Inferior parietal cortex (tissue), 1 donor: ENCODE measurements around the gene SCAP.

Experiments
- DNase-seq: peaks from one replicate; pipeline ENCODE4 v3.0.0-alpha.2; 2016; ENCODE audit errors: extremely low spot score

The SCAP gene

DNA sequence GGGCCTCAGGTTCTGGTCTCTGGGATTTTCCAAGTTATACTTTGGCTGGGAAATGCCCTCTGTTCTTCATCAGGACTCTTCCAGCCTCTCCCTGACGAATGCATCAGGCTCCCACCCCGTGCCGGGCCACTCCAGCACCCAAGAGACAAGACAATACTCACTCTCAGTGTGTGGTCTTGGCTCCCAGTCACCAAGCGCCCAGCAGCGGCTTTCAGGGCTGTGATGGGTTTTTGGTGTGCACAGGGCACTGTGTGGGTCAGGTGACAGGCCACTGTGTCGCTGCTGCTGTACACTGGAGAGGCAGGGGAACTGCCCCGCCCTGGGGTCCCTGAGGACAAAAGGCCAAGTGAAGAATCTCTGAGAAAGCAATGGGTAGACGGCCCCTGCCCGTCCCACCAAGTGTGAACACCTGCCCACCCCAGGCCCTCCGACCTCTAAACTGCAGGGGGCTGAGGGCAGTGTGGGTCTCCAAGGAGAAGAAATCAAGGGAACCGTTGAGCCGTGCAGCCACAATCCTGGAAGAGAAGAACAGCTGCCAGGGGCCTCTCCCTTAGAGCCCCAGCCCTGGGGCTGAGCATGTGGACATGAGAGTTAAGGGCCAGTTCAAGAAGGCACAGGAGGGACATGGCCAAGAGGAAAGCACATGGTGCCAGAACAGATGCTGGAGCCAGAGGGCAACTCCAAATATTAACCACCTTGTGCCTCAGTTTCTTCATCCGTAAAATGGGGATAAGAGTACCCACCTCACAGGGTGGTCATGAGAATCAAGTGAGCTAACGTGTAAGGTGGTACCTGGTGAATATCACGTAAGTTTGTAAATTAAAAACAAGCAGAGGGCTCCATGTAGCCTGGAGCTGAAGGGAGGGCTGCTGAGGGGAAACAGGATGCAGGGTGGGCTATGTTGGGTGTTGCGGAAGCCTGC lies 60.8 kb downstream of the SCAP start:
- no peak for DNase-seq

DNA sequence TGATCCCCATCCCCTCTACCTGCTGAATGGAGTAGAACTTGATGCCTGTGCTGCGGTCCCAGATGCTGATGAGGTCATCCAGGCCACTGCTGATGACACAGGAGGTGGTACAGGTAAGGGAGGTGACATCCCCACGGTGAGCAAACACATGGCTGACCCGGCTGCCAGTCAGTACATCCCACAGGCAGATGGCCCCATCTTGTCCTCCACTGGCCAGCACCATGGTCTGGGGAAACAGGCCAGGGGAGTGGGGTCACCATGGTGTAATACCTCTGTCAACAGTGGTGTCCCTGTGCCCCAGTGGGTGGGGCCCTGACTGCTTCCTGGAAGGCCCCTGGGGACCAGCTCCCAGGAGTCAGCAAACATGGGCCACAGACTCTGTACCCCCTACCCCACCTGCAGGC lies 61.6 kb downstream of the SCAP start:
- DNase-seq: no peak

DNA sequence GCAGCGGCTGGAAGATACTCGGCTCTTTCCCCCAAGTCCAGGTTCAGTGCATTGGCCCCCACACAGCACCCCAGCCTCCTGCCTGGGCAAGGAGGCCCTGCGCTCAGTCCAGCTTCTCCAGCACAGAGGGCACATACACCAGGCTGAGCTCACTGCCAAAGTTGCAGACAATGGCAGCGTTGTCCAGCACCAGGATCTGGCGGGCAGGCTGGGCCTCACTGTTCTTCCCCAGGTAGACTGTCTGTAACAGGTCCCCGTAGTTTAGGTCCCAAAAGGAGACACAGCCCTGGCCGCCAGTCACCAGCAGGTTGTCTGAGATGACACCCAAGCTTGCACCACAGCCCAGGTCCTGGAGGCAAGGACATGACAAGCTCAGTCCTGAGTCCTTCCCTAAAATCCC lies 62.0 kb downstream of the SCAP start:
- DNase-seq: no peak

DNA sequence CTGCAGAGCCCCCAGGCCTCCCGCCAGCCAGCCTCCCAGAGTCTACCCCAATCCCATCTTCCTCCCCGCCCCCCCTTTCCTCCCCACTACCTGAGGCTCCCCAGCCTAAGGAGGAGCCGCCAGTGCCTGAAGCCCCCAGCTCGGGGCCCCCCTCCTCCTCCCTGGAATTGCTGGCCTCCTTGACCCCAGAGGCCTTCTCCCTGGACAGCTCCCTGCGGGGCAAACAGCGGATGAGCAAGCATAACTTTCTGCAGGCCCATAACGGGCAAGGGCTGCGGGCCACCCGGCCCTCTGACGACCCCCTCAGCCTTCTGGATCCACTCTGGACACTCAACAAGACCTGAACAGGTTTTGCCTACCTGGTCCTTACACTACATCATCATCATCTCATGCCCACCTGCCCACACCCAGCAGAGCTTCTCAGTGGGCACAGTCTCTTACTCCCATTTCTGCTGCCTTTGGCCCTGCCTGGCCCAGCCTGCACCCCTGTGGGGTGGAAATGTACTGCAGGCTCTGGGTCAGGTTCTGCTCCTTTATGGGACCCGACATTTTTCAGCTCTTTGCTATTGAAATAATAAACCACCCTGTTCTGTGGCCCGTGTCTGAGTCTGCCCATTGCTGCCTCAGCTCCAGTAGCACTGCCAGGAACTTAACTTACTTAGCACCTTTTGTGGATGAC lies 62.8 kb downstream of the SCAP start:
- no peak for DNase-seq

DNA sequence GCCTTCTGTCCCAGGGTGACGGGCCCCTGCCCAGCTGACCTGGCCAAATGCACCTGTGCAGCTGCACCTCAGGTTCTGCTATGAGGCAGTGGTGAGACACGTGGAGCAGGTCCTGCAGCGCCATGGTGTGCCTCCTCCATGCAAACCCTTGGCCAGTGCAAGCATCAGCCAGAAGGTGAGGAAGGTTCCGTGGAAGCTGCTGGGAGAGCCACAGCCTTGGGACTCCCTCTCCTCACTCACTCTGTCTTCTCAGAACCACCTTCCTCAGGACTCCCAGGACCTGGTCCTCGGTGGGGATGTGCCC lies 63.3 kb downstream of the SCAP start:
- DNase-seq: no peak

DNA sequence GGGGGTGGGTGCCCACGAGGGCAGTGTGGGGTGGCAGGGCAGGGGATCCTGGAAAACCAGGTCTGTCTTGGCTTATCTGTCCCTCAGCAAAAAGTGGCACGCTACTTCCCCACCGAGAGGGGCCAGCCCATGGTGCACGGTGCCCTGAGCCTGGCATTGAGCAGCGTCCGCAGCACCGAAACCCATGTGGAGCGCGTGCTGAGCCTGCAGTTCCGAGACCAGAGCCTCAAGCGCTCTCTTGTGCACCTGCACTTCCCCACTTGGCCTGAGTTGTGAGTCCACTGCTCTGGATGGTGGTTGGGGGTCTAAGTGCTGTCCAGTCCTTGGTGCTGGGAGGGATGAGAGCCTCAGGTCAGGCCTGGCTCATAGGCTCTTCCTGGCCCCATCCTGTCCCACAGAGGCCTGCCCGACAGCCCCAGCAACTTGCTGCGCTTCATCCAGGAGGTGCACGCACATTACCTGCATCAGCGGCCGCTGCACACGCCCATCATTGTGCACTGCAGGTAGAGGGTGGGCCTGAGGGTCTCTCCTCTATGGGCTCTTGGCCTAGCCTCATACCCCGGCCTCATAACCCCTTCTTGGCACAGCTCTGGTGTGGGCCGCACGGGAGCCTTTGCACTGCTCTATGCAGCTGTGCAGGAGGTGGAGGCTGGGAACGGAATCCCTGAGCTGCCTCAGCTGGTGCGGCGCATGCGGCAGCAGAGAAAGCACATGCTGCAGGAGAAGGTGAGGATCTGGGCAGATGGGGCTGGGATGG lies 63.9 kb downstream of the SCAP start:
- DNase-seq: no peak

DNA sequence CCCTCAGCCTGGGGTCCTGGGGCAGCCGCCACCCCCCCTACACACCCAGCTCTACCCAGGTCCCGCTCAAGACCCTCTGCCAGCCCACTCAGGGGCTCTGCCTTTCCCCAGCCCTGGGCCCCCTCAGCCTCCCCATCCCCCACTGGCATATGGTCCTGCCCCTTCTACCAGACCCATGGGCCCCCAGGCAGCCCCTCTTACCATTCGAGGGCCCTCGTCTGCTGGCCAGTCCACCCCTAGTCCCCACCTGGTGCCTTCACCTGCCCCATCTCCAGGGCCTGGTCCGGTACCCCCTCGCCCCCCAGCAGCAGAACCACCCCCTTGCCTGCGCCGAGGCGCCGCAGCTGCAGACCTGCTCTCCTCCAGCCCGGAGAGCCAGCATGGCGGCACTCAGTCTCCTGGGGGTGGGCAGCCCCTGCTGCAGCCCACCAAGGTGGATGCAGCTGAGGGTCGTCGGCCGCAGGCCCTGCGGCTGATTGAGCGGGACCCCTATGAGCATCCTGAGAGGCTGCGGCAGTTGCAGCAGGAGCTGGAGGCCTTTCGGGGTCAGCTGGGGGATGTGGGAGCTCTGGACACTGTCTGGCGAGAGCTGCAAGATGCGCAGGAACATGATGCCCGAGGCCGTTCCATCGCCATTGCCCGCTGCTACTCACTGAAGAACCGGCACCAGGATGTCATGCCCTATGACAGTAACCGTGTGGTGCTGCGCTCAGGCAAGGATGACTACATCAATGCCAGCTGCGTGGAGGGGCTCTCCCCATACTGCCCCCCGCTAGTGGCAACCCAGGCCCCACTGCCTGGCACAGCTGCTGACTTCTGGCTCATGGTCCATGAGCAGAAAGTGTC lies 64.7 kb downstream of the SCAP start:
- DNase-seq: no peak

DNA sequence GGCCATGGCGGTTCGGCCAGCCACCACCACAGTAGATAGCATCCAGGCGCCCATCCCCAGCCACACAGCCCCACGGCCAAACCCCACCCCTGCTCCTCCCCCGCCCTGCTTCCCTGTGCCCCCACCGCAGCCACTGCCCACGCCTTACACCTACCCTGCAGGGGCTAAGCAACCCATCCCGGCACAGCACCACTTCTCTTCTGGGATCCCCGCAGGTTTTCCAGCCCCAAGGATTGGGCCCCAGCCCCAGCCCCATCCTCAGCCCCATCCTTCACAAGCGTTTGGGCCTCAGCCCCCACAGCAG lies 65.4 kb downstream of the SCAP start:
- DNase-seq: no peak

DNA sequence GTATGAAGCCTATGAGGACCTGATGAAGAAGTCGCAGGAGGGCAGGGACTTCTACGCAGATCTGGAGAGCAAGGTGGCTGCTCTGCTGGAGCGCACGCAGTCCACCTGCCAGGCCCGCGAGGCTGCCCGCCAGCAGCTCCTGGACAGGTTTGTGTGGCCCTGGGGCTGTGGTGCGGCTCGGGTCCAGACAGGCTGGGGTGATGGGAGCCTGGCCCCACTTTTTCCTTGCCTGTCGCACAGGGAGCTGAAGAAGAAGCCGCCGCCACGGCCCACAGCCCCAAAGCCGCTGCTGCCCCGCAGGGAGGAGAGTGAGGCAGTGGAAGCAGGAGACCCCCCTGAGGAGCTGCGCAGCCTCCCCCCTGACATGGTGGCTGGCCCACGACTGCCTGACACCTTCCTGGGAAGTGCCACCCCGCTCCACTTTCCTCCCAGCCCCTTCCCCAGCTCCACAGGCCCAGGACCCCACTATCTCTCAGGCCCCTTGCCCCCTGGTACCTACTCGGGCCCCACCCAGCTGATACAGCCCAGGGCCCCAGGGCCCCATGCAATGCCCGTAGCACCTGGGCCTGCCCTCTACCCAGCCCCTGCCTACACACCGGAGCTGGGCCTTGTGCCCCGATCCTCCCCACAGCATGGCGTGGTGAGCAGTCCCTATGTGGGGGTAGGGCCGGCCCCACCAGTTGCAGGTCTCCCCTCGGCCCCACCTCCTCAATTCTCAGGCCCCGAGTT lies 65.9 kb downstream of the SCAP start:
- DNase-seq: no peak

DNA sequence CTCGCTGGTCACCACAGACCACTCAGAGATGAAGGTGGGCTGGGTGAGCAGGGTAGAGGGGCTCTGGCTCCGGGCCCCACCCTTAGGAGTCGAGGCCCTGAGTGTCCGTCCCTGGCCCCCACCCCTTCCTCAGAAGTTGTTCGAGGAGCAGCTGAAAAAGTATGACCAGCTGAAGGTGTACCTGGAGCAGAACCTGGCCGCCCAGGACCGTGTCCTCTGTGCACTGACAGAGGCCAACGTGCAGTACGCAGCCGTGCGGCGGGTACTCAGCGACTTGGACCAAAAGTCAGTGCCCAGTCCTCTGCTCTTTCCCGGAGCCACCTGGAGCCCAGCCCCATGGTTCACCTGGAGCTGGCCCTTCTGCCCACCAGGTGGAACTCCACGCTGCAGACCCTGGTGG lies 66.5 kb downstream of the SCAP start:
- DNase-seq: no peak

DNA sequence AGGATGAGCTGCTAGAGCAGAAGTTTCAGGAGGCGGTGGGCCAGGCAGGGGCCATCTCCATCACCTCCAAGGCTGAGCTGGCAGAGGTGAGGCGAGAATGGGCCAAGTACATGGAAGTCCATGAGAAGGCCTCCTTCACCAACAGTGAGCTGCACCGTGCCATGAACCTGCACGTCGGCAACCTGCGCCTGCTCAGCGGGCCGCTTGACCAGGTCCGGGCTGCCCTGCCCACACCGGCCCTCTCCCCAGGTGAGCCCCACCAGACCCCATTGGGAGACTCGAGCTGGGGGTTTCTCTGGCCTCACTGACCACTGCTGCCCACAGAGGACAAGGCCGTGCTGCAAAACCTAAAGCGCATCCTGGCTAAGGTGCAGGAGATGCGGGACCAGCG lies 66.9 kb downstream of the SCAP start:
- DNase-seq: no peak

DNA sequence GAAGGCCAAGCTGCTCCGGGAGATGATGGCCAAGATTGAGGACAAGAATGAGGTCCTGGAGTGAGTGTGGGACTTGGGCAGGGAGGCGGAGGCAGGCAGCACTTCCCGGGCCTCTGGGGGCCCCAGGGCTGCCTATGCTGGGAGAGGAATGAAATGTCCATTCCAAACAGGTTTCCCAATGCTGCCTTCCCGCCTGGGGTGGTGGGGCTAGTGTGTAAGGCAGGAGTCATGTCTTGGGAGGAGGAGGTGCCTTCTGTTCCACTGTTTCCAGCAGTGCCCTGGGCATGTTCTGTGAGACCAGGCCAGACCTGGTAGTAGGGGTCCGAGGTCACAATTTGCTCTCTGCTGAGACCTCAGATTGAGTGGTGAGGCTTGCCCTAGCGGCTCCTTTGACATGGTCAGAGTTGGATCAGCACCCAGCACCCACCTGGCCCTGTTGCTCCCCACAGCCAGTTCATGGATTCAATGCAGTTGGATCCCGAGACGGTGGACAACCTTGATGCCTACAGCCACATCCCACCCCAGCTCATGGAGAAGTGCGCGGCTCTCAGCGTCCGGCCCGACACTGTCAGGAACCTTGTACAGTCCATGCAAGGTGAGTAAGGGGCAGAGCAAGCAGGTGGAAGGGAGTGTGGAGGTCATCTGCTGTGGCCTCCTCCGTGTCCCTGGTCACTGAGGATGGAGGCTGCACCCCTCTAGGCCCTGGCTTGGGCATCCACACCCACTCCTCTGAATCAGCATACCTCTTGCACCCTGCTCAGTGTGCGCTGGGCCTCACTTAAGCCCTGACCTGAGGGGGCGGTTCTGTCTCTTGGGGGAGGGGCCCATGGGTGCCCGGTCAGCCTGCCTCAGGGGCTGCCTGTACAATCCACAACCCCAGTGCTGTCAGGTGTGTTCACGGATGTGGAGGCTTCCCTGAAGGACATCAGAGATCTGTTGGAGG lies 67.6 kb downstream of the SCAP start:
- no peak for DNase-seq

DNA sequence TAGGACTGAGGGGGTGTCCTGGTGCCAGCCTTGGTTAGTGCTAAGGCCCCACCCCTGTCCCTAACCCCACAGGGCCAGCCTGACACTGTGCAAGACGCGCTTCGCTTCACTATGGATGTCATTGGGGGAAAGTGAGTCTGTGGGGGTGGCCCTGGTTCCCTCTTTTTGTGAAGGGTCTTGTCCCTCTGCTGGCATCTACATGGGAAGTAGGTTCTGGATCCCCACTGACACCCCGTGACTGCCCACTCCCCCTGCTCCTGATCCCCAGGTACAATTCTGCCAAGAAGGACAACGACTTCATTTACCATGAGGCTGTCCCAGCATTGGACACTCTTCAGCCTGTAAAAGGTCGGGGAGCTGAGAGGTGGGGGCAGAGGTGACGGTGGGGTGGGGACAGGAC lies 68.5 kb downstream of the SCAP start:
- no peak for DNase-seq

DNA sequence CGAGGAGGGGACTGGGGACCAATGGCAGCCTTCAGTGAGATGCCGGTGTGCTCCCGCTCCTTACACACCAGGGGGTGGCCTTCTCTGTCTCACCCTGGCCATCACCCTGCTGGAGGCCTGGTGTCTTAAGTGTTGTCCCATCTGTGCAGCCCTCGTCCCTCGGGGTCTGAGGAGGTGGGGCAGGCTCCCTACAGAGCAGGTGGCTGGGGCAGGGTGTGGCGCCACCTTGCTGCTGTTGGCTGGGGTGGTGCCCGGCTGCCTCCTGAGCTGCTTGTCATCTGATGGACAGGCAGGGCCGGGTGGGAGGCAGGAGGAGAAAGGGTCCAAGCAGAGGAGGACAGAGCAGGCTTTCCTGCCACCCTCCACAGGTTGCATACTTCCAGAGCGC lies 69.0 kb downstream of the SCAP start:
- no peak for DNase-seq

DNA sequence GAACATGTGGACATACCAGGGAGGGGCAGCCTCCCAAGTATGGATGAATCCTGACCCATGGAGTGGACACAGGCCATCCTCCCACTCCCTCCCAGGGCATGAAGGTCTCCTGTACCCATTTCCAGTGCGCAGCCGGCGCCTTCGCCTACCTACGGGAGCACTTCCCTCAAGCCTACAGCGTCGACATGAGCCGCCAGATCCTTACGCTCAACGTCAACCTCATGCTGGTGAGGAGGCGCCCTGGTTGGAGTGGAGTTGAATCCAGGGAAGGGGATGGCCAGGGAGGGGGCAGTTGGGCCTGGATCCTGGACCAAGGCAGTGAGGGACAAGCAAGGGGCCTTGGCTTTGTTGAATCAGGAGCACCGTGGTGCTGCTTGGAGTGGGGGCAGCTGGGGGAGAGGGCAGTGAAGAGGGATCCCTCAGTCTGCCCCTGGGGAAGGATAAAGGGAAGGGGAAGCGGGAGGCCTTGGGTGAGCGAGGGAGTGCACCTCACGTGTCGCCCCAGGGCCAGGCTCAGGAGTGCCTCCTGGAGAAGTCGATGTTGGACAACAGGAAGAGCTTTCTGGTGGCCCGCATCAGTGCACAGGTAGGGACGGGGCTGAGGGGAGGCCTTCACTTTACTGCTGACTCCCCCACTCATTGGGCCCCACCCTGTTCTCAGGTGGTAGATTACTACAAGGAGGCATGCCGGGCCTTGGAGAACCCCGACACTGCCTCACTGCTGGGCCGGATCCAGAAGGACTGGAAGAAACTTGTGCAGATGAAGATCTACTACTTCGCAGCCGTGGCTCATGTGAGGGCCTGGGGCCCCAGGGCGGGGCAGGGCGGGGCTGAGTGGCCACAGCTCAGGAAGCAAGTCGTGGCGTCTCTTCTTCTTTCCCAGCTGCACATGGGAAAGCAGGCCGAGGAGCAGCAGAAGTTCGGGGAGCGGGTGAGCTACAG lies 69.7 kb downstream of the SCAP start:
- DNase-seq: no peak

DNA sequence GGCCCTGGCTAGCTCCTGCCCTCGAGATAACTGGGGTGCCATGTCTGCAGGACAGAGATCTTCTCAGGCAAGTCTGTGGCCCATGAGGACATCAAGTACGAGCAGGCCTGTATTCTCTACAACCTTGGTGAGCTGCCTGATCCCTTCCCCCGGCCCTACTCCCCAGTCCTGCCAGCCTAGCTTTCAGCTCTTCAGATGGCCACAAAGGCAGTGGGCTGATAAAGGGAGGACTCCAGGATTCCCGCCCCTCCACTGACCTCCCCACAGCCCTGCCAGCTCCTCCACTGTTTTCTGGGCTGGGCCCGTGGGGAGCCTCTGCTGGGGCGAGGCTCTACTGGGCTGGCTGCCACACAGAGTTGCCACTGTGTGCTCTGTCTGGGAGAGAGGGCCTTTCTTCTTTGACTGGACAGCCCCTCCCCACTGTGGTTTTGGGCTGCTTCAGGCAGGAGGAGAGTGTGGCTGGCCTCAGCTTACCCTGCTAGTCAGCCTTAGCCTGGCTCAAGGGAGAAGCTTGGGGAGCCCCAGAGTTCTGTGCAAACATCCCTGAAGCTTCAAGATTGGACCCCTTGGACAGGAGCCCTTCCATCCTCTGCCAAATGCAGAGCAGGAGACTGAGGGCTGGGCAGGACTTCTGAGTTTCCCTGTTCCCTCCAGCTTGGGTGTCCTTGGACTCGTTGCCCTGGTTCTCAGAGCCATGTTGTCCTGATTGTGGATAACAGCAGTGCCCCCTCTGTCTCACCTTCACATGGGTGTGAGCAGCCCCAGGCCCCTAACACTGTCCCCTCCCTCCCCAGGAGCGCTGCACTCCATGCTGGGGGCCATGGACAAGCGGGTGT lies 70.6 kb downstream of the SCAP start:
- DNase-seq: peak; percentile 63

DNA sequence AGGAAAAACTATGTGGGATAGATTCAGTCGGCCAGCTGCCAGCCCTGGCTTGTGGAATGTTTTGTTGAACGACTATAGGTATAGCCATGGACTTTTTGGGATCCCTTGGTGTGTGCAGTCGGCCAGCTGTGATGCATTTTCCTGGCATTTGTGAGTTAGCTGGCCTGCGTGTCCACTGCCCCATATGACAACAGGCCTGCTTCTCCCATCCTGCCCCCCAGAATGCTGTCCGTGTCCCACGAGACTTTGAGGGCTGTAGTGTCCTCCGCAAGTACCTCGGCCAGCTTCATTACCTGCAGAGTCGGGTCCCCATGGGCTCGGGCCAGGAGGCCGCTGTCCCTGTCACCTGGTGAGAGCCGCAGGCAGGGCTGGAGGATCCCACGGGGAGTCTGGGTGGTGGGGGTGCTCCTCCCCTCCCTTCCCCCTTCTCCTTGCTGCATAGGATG lies 71.3 kb downstream of the SCAP start:
- DNase-seq: no peak
